A549 (cell line): ENCODE measurements around the gene ALB. TPM values are rescaled to one million over a fixed set of nuclear protein-coding genes. Genes with fewer than 3 reads are reported as not detected.

Experiments
- ATAC-seq, 2 experiments: fragments of 200-7000 bp in 1 of 2; fragments of >200 bp in 1 of 2; cut with Nextera tagmentation in 1 of 2; cut with Tn5 transposase in 1 of 2; 3 replicates each; pipeline versions ENCODE4 v1.8.0 to v1.9.1; 2018 to 2020; ENCODE audit warnings: mild to moderate bottlenecking in 1 of 2, moderate library complexity in 1 of 2
- CTCF ChIA-PET: fragments of 300-600 bp; sonication (Branson Sonifier 250); formaldehyde crosslinking; extraction: SDS; loops from one replicate; lab custom pipeline; 2021; ENCODE audit warnings: antibody characterized with exemption, inconsistent platforms; lab: Yijun Ruan, JAX
- POLR2A ChIA-PET: fragments of 350-600 bp; formaldehyde crosslinking; extraction: SDS; loops from one replicate; lab custom pipeline; 2021; ENCODE audit warnings: antibody characterized with exemption, inconsistent platforms; lab: Yijun Ruan, JAX
- DNase-seq, 2 experiments: peaks; one replicate each; pipeline versions ENCODE4 v3.0.0 to v3.0.0-alpha.2; 2011 to 2016; ENCODE audit warnings: low read depth in 1 of 2, low spot score in 1 of 2
- FAIRE-seq: peaks from 2 replicates; lab custom pipeline; 2011; peaks lifted over from hg19 to GRCh38; lab: Jason Lieb, UNC
- H3K27ac ChIP-seq, 2 experiments: fragments of >200 bp; sonication (Bioruptor Twin); formaldehyde crosslinking; 3 replicates each; pipeline ENCODE4 v1.5.1; 2016 to 2017
- H3K4me1 ChIP-seq: fragments of >200 bp; sonication (Bioruptor Twin); formaldehyde crosslinking; 3 replicates; pipeline ENCODE4 v1.6.1; 2016
- H3K4me2 ChIP-seq: fragments of >200 bp; sonication (Bioruptor Twin); formaldehyde crosslinking; 3 replicates; pipeline ENCODE4 v1.6.1; 2016
- H3K4me3 ChIP-seq: fragments of >200 bp; sonication (Bioruptor Twin); formaldehyde crosslinking; 3 replicates; pipeline ENCODE4 v1.5.1; 2016
- H3K9me3 ChIP-seq: fragments of >200 bp; sonication (Bioruptor Twin); formaldehyde crosslinking; 3 replicates; pipeline ENCODE4 v1.6.1; 2016
- ATOH8 ChIP-seq: fragments of 250-450 bp; sonication (Bioruptor Pico); IDR thresholded peaks from 2 replicates; pipeline ENCODE4 v1.5.0; 2020; ENCODE audit warnings: low read depth, mild to moderate bottlenecking, moderate library complexity
- BCL3 ChIP-seq: fragments of >200 bp; sonication (Bioruptor Twin); formaldehyde crosslinking; IDR thresholded peaks from 3 replicates; pipeline ENCODE4 v1.6.1; 2016
- CHD2 ChIP-seq: fragments of 150-350 bp; IDR thresholded peaks from 2 replicates; pipeline ENCODE4 v1.6.1; 2014; ENCODE audit warnings: low read length; ENCODE audit not compliant: partially characterized antibody
- E2F6 ChIP-seq: IDR thresholded peaks from 2 replicates; pipeline ENCODE4 v1.6.1; 2012; ENCODE audit warnings: low read depth, borderline replicate concordance
- EP300 ChIP-seq, 2 experiments: fragments of >200 bp; sonication (Bioruptor Twin); formaldehyde crosslinking; IDR thresholded peaks; 2 replicates in 1 of 2; 3 replicates in 1 of 2; pipeline ENCODE4 v1.6.1; 2016 to 2017
- ESRRA ChIP-seq: fragments of 150-350 bp; IDR thresholded peaks from 2 replicates; pipeline ENCODE4 v1.6.1; 2014; ENCODE audit warnings: mild to moderate bottlenecking, low read length, borderline replicate concordance
- GATA3 ChIP-seq: IDR thresholded peaks from 2 replicates; pipeline ENCODE4 v1.6.1; 2012; ENCODE audit warnings: borderline replicate concordance
- HEYL ChIP-seq: fragments of 250-450 bp; sonication (Bioruptor Pico); IDR thresholded peaks from 2 replicates; pipeline ENCODE4 v1.8.0; 2021; ENCODE audit warnings: mild to moderate bottlenecking, moderate library complexity
- HMGXB4 ChIP-seq: fragments of 250-450 bp; sonication (Bioruptor Pico); IDR thresholded peaks from 2 replicates; pipeline ENCODE4 v1.5.0; 2021; ENCODE audit warnings: mild to moderate bottlenecking, moderate library complexity, borderline replicate concordance
- HOXB13 ChIP-seq: fragments of 250-450 bp; sonication (Bioruptor Pico); IDR thresholded peaks from 2 replicates; pipeline ENCODE4 v1.5.0; 2020; ENCODE audit warnings: low read depth, mild to moderate bottlenecking, moderate library complexity
- HOXB5 ChIP-seq: fragments of 250-450 bp; sonication (Bioruptor Pico); IDR thresholded peaks from 2 replicates; pipeline ENCODE4 v1.5.0; 2020; ENCODE audit warnings: mild to moderate bottlenecking, moderate library complexity
- KDM1A ChIP-seq: fragments of 200-600 bp; sonication (generic); IDR thresholded peaks from 2 replicates; pipeline ENCODE4 v1.6.1; 2016; ENCODE audit warnings: low read depth, mild to moderate bottlenecking
- MAZ ChIP-seq: fragments of 150-350 bp; IDR thresholded peaks from 2 replicates; pipeline ENCODE4 v1.6.1; 2014; ENCODE audit warnings: antibody characterized with exemption, low read depth, low read length, borderline replicate concordance
- MYC ChIP-seq: IDR thresholded peaks from 2 replicates; pipeline ENCODE4 v1.6.1; 2012; ENCODE audit warnings: mild to moderate bottlenecking, inconsistent platforms, low read length, improper control_type of control experiment, borderline replicate concordance
- NR3C1 ChIP-seq: fragments of >200 bp; sonication (Bioruptor Twin); formaldehyde crosslinking; IDR thresholded peaks from 3 replicates; pipeline ENCODE4 v1.6.1; 2017
- PHF8 ChIP-seq: fragments of 200-600 bp; sonication (generic); IDR thresholded peaks from 2 replicates; pipeline ENCODE4 v1.6.1; 2016; ENCODE audit warnings: low read depth, mild to moderate bottlenecking, antibody characterized with exemption, moderate library complexity, borderline replicate concordance
- POLR2A ChIP-seq: IDR thresholded peaks from 2 replicates; pipeline ENCODE4 v1.6.1; 2012; ENCODE audit warnings: mild to moderate bottlenecking, low read length
- POLR2AphosphoS2 ChIP-seq: conservative IDR thresholded peaks from 2 replicates; pipeline ENCODE4 v1.6.1; 2012; ENCODE audit warnings: low read length, improper control_type of control experiment, inconsistent platforms
- RCOR1 ChIP-seq: fragments of 150-350 bp; IDR thresholded peaks from 2 replicates; pipeline ENCODE4 v1.6.1; 2014; ENCODE audit warnings: antibody characterized with exemption, low read length, low read depth
- RFX5 ChIP-seq: fragments of 450-650 bp; IDR thresholded peaks from 2 replicates; pipeline ENCODE4 v1.7.1; 2014; ENCODE audit warnings: antibody characterized with exemption, mild to moderate bottlenecking, moderate library complexity
- SREBF2 ChIP-seq: fragments of 450-650 bp; IDR thresholded peaks from 2 replicates; pipeline ENCODE4 v1.6.1; 2014; ENCODE audit warnings: mild to moderate bottlenecking, moderate library complexity
- USF2 ChIP-seq: fragments of 450-650 bp; IDR thresholded peaks from 2 replicates; pipeline ENCODE4 v1.6.1; 2014; ENCODE audit warnings: antibody characterized with exemption
- ZFP36 ChIP-seq: fragments of 450-650 bp; IDR thresholded peaks from 2 replicates; pipeline ENCODE4 v1.6.1; 2014; ENCODE audit warnings: borderline replicate concordance; ENCODE audit not compliant: partially characterized antibody
- WGBS: methylation state at CpG from one replicate; pipeline ENCODE4 v1.1.6; 2017; ENCODE audit errors: missing lambda C conversion rate; 5-methylcytosine and 5-hydroxymethylcytosine counted together
- polyA plus RNA-seq, 4 experiments: library from polyadenylated mRNA; depleted of rRNA in 3 of 4; stranded (reverse); fragments of >200 nt; fragmentation: RNase III in 1 of 4; extraction: RNeasy Plus Mini Kit Qiagen cat#74134 plus additional on column Dnase treatment in 1 of 4; gene quantifications; 2 replicates in 3 of 4; 3 replicates in 1 of 4; pipeline ENCODE4 v1.2.3, GENCODE V29; 2011 to 2017

Gene ALB
- polyA plus RNA-seq, 2 of the 4 experiments (the other 2 are of a cell fraction) = 0.10 to 0.25 TPM

GRCh38 chr4:73414936-73415271 is 10.8 kb downstream of the ALB start:
- no peaks in the 10 kb centered on the region for H3K9me3 ChIP-seq
- TF ChIP-seq POLR2AphosphoS2 = no peak
- TF ChIP-seq EP300 (IDR thresholded peaks at IDR 0.05) = no peak
- TF ChIP-seq HOXB13 = no peak
- no peak for TF ChIP-seq MYC
- no peak for TF ChIP-seq BCL3
- no peak for TF ChIP-seq NR3C1
- no peak for TF ChIP-seq KDM1A
- TF ChIP-seq HOXB5 (CRISPR knock-in tag) = no peak
- TF ChIP-seq USF2 = no peak
- TF ChIP-seq CHD2 = no peak
- no peak for TF ChIP-seq MAZ
- FAIRE-seq (no peak), ATAC-seq (no peak), DNase-seq (no peak)
- CTCF ChIA-PET = interaction anchor here (1.3 kb wide), 1 partner anchor 20 kb away, joined by 3 read pairs; no protein-coding TSS in a partner anchor
- H3K27ac ChIP-seq = no peak overlapping the region
- H3K4me1 ChIP-seq = no peaks in the 10 kb centered on the region
- POLR2A ChIA-PET = no interaction called here
- no peak overlapping the region for H3K4me3 ChIP-seq
- WGBS = 53% methylated on average over 2 of the region's 2 CpGs
- no peak overlapping the region for H3K4me2 ChIP-seq

- TF ChIP-seq RFX5 (no peak), ESRRA (no peak), RCOR1 (no peak), E2F6 (no peak), HEYL (CRISPR knock-in tag) (no peak), PHF8 (no peak), HMGXB4 (CRISPR knock-in tag) (no peak), ZFP36 (no peak), NR3C1 (no peak), MYC (no peak), POLR2A (no peak), SREBF2 (no peak), GATA3 (no peak), ATOH8 (CRISPR knock-in tag) (no peak)
- ChIA-PET CTCF (interaction anchor here (1.3 kb wide), 1 partner anchor 19 kb away, joined by 3 read pairs; no protein-coding TSS in a partner anchor), POLR2A (no interaction called here)
- no peak overlapping the region for H3K4me3 ChIP-seq
- no peaks in the 10 kb centered on the region for H3K4me1 ChIP-seq
- DNase-seq (no peak), FAIRE-seq (no peak), ATAC-seq (no peak)
- no peak overlapping the region for H3K27ac ChIP-seq
- H3K9me3 ChIP-seq = no peaks in the 10 kb centered on the region
- WGBS = 80% methylated on average over 2 of the region's 2 CpGs
- no peak overlapping the region for H3K4me2 ChIP-seq
Measured at GRCh38 chr4:73415807-73416238, 11.7 kb downstream of the ALB start.
